Activated CD4-positive, alpha-beta T cell treated with anti-CD3 and anti-CD28 coated beads, Interleukin-2, amount 10 ng/mL, durations not matched to agents 24 days and 14 days (primary cell): ENCODE measurements around the gene PCDH1. TPM values are rescaled to one million over a fixed set of nuclear protein-coding genes. Genes with fewer than 3 reads are reported as not detected.

Source experiments
- DNase-seq: peaks from one replicate; pipeline ENCODE4 v3.0.0; 2022
- H3K27ac Mint-ChIP-seq: one replicate; pipeline ENCODE4 v1.8.0; 2022; ENCODE audit warnings: mild to moderate bottlenecking, mixed read lengths
- H3K27me3 Mint-ChIP-seq: one replicate; pipeline ENCODE4 v1.8.0; 2022; ENCODE audit warnings: mixed read lengths
- H3K36me3 Mint-ChIP-seq: one replicate; pipeline ENCODE4 v1.8.0; 2022; ENCODE audit warnings: low read depth, mild to moderate bottlenecking, mixed read lengths
- H3K4me1 Mint-ChIP-seq: one replicate; pipeline ENCODE4 v1.8.0; 2021; ENCODE audit warnings: mixed read lengths
- H3K4me3 Mint-ChIP-seq: one replicate; pipeline ENCODE4 v1.8.0; 2022; ENCODE audit warnings: mild to moderate bottlenecking, moderate library complexity, mixed read lengths
- H3K9me3 Mint-ChIP-seq: one replicate; pipeline ENCODE4 v1.8.0; 2021; ENCODE audit warnings: mixed read lengths
- intact Hi-C: fragments of 100-400 bp; cut with micrococcal nuclease; formaldehyde crosslinking; loops from one replicate; pipeline ENCODE4 v1.15.1; 2023
- total RNA-seq: library from RNA; stranded (reverse); gene quantifications from 2 replicates; pipeline ENCODE4 v1.2.3, GENCODE V29; 2022

PCDH1 gene
- total RNA-seq, 1 donor from 2014 or later, result not detected

DNA sequence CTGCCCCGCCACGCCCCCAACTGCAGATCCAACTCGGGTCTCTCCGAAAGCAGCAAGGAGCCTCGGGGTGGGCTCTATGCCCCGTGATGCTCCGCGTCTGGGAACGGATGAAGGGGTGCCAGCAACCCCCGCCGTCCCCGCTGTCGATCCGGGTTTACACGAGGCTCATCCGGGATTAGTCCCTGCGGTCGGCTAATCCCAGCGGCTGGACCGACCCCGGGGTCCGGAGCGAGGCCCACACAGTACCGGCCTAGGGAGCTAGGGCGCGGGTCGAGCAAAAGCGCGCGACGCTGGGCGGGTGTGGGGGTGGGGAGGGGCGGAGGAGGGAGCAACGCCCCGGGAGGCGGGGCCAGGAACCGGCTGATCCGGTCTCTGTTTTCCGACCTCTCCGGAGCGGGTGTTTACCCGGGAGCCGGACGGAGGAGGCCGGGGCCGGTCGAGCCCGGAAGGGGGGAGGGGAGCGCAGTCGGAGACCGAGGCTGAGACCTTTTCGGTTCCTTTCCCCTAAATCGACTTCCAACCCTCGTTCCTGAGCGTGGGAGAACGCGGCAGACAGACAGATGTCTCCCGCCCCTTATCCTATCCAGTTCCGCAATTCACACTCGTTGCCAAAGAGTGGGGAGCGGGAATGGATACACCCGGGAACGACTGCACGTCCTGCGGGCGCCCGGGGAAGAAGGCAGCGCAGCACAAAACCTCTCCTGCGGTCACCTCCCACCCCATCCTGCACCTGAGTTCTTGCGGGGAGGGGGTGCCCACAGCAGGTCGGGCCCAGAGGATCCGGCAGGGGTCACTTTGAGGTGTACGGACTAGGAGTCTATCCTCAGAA lies 28.6 kb downstream of the PCDH1 start:
- Mint-ChIP-seq H3K4me3 (peak overlapping the region; percentile 87), H3K4me1 (peaks cover 23% of the 10 kb centered on the region), H3K36me3 (no peaks in the 10 kb centered on the region), H3K27me3 (no peaks in the 10 kb centered on the region), H3K27ac (peak overlapping the region; percentile 85), H3K9me3 (no peaks in the 10 kb centered on the region)
- intact Hi-C loops, result loop anchor here (2.0 to 5.0 kb wide), 2 partner anchors 29 to 197 kb away; partner anchors contain the start of genes FCHSD1 and PCDH1
- peak; percentile 92 for DNase-seq

DNA sequence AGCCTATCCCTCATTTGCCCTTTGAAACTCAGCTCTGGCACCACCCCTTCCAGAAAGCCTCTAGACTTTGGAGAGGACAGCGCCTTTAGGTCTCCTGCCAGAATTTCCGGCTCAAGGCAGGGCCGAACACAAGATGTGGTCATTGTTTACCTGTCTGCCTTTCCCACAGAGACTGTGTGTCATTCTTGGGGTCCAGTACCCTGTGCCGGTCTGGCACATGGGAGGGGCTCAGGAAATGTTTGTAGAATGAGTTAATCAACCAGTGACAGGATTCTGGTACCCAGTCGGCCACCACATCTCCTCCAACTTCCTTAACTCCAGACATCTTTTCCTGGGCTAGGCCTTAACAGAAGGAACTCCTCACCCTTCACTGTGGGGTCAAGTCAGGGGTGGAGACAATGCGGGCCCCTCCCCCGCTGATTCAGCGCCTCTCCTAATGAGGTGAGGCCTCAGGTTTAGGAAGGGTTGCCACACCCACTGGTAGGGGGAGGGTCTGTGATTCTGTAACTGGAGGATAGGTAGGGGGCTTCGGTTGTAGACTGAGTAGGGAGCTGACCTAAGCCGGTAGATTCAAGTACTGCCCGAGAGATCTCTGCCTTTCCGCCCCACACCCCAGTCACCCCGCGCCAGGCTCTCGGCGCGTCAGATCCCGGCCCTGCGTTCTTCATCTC lies 29.3 kb downstream of the PCDH1 start:
- intact Hi-C loops, result loop anchor here (2.0 kb wide), 1 partner anchor 30 kb away; the partner anchor contains the start of gene PCDH1
- Mint-ChIP-seq H3K36me3 (no peaks in the 10 kb centered on the region), H3K4me1 (peaks cover 23% of the 10 kb centered on the region), H3K9me3 (no peaks in the 10 kb centered on the region), H3K4me3 (peak overlapping the region; percentile 87), H3K27ac (peak overlapping the region; percentile 85), H3K27me3 (peaks cover 2% of the 10 kb centered on the region)
- DNase-seq, result no peak

DNA sequence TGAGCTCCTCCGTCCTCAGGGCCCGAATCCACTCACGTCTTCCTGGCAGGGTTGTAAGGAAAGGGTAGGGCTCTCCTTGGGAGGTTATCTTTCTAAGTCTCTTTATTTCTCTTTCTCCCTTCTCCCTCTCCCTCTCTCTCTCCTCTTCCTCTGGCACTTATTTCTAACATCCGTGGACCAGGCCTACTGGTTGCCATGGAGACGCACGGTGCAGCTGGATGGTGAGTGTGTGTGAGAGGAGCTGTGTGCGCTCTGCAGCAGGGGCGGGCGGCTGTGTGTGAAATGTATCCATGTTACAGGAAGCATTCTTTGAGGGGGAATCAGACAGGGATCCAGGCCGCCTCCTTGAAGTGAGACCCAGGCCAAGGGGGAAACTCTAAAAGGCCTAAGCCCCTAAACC lies 32.2 kb downstream of the PCDH1 start:
- Mint-ChIP-seq H3K36me3 (no peaks in the 10 kb centered on the region), H3K4me3 (no peak overlapping the region), H3K27me3 (peaks cover 5% of the 10 kb centered on the region), H3K27ac (peak overlapping the region; percentile 62), H3K4me1 (peaks cover 23% of the 10 kb centered on the region), H3K9me3 (no peaks in the 10 kb centered on the region)
- no peak for DNase-seq
- intact Hi-C loops, result no loop called here

- Mint-ChIP-seq H3K27me3 (peaks cover 5% of the 10 kb centered on the region), H3K9me3 (no peaks in the 10 kb centered on the region), H3K4me3 (no peak overlapping the region), H3K4me1 (peaks cover 23% of the 10 kb centered on the region), H3K27ac (no peak overlapping the region), H3K36me3 (no peaks in the 10 kb centered on the region)
- intact Hi-C loops, result no loop called here
- DNase-seq, result no peak
These were observed 32.8 kb downstream of the PCDH1 start for GRCh38 chr5:141845371-141845851.

DNA sequence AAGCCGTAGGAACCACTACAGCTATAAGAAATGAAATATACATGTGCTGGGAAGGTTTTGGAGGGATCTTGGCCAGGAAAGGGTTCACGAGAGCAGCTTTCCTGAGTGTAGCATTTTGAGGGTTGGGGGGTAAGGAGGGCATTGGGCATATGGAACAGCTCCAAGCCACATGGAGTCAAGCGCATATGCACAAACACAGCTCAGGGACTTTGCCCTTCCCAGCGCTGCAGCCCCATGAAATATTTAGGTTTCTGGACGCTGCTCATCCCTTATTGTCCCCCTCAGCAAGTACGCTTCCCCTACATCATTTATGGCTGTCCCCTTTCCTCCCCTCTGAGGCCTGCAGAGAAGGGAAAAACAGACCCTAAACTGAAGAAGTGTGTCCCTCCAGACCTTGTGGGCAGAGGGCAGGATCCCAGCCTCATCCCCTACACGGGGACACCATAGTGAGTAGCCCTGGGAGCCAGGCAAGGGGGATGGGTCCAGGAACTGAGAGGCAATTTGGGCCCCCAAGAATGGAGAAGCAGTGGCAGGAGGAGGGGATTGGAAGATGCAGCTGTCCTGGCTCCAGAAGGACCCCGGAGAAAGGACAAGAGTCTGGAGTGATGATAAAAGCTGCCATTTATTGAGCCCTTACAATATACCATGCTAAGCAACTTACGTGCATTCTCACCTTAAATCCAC lies 33.7 kb downstream of the PCDH1 start:
- no peaks in the 10 kb centered on the region for H3K36me3 Mint-ChIP-seq
- H3K4me3 Mint-ChIP-seq, result no peak overlapping the region
- peaks cover 5% of the 10 kb centered on the region for H3K27me3 Mint-ChIP-seq
- intact Hi-C loops, result no loop called here
- H3K9me3 Mint-ChIP-seq, result no peaks in the 10 kb centered on the region
- H3K4me1 Mint-ChIP-seq, result peaks cover 19% of the 10 kb centered on the region
- no peak overlapping the region for H3K27ac Mint-ChIP-seq
- DNase-seq, result no peak

- Mint-ChIP-seq H3K27ac (no peak overlapping the region), H3K36me3 (no peaks in the 10 kb centered on the region), H3K27me3 (peaks cover 5% of the 10 kb centered on the region), H3K4me1 (peaks cover 14% of the 10 kb centered on the region), H3K9me3 (no peaks in the 10 kb centered on the region), H3K4me3 (no peak overlapping the region)
- DNase-seq, result no peak
- intact Hi-C loops, result no loop called here
These were observed 34.9 kb downstream of the PCDH1 start for GRCh38 chr5:141843156-141843927.

GRCh38 chr5:141841378-141842180 lies 36.6 kb downstream of the PCDH1 start:
- H3K4me3 Mint-ChIP-seq, result no peak overlapping the region
- DNase-seq, result no peak
- H3K36me3 Mint-ChIP-seq, result no peaks in the 10 kb centered on the region
- intact Hi-C loops, result no loop called here
- peaks cover 5% of the 10 kb centered on the region for H3K27me3 Mint-ChIP-seq
- no peak overlapping the region for H3K27ac Mint-ChIP-seq
- no peaks in the 10 kb centered on the region for H3K9me3 Mint-ChIP-seq
- peaks cover 13% of the 10 kb centered on the region for H3K4me1 Mint-ChIP-seq

DNA sequence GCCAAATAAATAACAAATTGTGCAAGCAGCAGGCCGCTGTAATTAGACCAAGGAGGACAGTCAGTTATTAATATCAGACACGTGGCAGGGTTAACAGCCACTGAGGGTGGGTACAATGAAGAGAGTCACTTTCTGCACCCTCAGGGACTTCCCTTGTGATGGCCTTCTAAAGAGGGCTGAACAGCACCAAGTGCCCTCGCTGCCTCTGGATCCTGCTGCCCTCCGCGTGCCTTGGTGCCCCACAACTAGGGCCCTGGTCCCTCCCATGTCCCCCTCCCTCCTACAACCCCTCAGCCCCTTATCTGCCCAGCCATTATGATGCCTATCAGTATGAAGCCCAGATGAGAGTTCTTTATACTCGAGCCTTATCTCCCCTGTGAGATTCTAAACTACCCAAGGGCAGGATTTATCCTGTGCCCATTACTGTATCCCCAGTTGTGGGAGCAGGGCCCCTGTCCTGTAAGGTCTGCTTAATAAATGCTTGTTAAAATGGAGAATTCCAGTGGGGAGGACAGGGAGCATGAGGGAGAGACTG lies 37.3 kb downstream of the PCDH1 start:
- peaks cover 17% of the 10 kb centered on the region for H3K4me1 Mint-ChIP-seq
- peaks cover 5% of the 10 kb centered on the region for H3K27me3 Mint-ChIP-seq
- H3K9me3 Mint-ChIP-seq, result no peaks in the 10 kb centered on the region
- H3K27ac Mint-ChIP-seq, result no peak overlapping the region
- intact Hi-C loops, result no loop called here
- no peak for DNase-seq
- no peak overlapping the region for H3K4me3 Mint-ChIP-seq
- H3K36me3 Mint-ChIP-seq, result no peaks in the 10 kb centered on the region

DNA sequence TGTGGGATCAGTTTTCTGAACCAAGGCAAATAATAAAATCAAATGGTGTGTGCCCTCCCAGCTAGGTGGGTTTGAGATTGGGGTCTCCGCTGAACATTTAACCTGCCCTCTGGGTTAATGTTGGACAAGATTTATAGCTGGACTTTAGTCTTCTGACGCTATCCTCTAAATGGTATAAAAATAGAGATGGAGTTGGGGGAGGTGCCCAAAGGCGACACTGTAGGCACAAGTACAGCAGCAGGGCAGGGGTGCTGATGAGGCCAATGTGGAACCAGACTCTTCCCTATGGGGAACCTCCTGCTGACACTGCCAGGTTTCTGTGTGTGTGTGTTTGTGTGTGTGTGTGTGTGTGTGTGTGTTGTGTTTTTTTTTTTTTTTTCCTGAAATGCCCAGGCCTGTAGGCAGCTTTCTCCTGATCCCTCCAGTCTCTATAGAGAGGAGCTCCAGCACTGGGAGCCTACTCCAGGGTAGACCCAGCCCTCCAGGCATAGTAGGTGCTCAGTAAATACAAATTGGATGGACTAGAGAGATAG lies 37.9 kb downstream of the PCDH1 start:
- Mint-ChIP-seq H3K27ac (no peak overlapping the region), H3K36me3 (no peaks in the 10 kb centered on the region)
- intact Hi-C loops, result no loop called here

GRCh38 chr5:141839015-141839513 lies 39.1 kb downstream of the PCDH1 start:
- H3K27ac Mint-ChIP-seq, result peak overlapping the region; percentile 54
- intact Hi-C loops, result no loop called here
- H3K4me1 Mint-ChIP-seq, result peaks cover 12% of the 10 kb centered on the region
- peak overlapping the region; percentile 18 for H3K4me3 Mint-ChIP-seq
- H3K27me3 Mint-ChIP-seq, result peaks cover 4% of the 10 kb centered on the region
- H3K36me3 Mint-ChIP-seq, result no peaks in the 10 kb centered on the region
- DNase-seq, result no peak
- H3K9me3 Mint-ChIP-seq, result no peaks in the 10 kb centered on the region

More for the DNA sequence above, 37.9 kb downstream of the PCDH1 start:
- peaks cover 5% of the 10 kb centered on the region for H3K27me3 Mint-ChIP-seq
- H3K4me3 Mint-ChIP-seq, result no peak overlapping the region
- no peak for DNase-seq
- H3K4me1 Mint-ChIP-seq, result peaks cover 15% of the 10 kb centered on the region
- no peaks in the 10 kb centered on the region for H3K9me3 Mint-ChIP-seq

- Mint-ChIP-seq H3K9me3 (no peaks in the 10 kb centered on the region), H3K27me3 (no peaks in the 10 kb centered on the region), H3K36me3 (no peaks in the 10 kb centered on the region), H3K27ac (no peak overlapping the region), H3K4me1 (peaks cover 12% of the 10 kb centered on the region), H3K4me3 (no peak overlapping the region)
- intact Hi-C loops, result no loop called here
- no peak for DNase-seq
These were observed 39.7 kb downstream of the PCDH1 start for GRCh38 chr5:141838326-141839014.
